Hematopoietic multipotent progenitor cell treated with erythropoietin and hydrocortisone succinate and interleukin-3 and kit ligand, for 4 days (in vitro differentiated cells): ENCODE results near the gene CSAD.
A peak's percentile ranks its signal among the peaks of the same experiment; 100 is the strongest.

Source experiments
- DNase-seq: peaks from one replicate; pipeline ENCODE4 v3.0.0-alpha.2; 2015

CSAD gene

GRCh38 chr12:53198486-53199110 lies 17.9 kb upstream of the CSAD start:
- DNase-seq: peak; percentile 55

GRCh38 chr12:53197011-53197640 lies 16.4 kb upstream of the CSAD start:
- DNase-seq: no peak

DNA sequence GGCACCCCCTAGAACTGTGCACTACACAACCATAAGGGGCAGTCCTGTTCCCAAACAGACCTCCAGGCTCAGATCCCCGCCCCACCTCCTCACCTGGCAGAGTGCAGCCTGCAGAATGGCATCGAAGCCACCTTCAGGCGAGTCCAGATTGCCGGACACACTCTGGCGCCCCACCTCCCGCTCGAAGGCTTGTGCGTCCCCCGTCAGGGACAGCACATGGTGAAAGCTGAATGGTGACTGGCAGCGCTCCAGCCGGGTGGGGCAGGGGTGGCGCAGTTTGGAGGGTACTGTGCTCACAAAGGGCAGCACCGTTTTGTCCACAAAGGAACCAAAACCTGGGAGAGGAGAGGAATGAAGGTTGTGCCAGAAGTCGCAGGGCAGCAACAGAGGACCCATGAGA lies 15.8 kb upstream of the CSAD start:
- DNase-seq: no peak

GRCh38 chr12:53195516-53196420 lies 15.0 kb upstream of the CSAD start:
- no peak for DNase-seq

DNA sequence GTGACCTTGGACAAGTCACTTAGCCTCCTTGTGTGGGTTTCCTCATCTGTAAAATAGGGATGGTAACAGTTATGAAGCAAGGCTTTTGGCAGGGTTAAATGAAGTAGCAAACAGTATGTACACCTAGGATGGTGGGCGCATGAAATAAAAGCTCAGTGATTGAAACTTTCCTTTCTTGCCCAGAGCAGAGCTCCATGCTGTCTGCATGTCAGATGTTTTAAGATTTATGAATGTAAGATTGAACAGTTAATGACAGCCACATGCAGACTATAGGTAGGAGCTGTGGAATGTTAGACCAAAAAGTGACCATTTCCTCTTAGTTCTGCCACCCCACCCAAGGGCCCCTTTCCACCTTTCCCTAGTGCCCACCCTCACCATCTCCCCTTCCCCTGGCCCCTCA lies 14.2 kb upstream of the CSAD start:
- no peak for DNase-seq

- DNase-seq: no peak
These were observed 13.4 kb upstream of the CSAD start for GRCh38 chr12:53193985-53194716.

DNA sequence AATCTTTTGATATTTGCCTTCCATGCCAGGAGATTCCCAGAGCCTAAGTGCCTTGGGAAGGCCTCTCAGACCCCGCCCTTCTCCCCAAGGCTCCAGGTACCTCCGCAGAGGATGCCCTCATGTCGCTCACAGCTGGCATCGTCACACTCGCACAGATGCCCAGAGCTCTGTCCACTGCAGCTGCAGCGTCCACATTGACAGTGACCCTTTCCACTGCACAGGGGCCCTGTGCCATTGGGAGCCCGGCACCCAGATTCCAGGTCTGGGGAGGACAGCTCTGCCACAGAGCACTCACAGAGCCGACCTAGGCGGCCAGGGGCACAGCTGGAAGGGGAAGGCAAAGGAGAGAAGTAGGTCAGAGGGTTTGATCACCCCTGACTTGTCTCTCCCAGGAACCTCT lies 12.3 kb upstream of the CSAD start:
- no peak for DNase-seq

DNA sequence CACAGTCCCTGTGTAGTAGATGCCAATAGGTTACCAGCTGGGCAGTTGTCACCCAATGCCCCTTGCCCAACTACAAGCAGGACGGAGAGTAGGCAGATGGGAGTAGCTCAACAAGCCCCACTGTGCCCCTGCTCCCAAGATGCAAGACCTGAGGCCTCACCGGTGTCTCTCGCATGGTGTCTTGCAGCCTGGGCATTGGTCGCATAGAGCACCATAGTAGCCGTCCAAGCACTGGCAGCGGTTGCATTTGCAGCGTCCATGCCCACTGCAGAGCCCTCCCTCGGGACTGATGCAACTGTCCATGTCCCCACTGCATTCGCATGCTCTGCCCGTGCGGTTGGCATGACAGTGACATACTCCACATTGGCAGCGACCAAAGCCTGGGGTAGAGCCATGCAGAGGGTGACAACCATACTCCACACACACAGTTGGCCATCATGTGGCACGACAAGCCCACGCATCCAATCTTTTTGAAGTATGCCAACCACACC lies 11.9 kb upstream of the CSAD start:
- no peak for DNase-seq

DNA sequence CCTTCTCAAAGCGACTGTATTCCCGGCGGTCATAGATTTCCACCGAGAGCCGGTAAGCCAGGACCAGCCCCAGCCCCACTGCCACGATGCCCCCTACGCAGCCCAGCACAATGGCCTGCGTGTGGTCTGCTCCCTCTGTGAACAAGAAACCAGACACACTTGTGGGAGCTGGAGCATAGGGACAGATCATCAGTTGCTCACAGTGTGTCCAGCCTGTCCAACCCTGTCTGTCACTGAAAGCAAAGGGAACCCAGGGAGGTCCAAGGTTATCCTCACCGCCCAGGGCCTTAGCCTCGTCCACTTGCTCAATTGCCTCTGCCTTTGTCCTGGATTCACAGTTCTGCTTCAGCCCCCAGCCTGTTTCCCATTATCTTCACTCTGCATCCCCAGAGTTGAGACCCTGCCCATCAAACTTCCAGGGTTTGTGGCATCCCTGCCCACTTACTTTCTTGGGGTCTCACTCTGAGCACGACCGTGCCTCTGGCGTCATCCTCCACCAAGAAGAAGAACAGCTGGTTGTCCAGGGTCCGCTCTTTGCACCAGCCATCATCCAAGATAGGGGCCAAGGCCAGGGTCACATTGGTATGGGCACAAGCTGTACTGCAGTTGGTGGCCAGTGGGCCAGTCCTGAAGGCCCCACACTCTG lies 11.3 kb upstream of the CSAD start:
- DNase-seq: no peak

- no peak for DNase-seq
These were observed 10.6 kb upstream of the CSAD start for GRCh38 chr12:53191096-53191884.

- peak; percentile 62 for DNase-seq
These were observed 9.5 kb upstream of the CSAD start for GRCh38 chr12:53190108-53190729.

GRCh38 chr12:53187145-53187899 lies 6.6 kb upstream of the CSAD start:
- no peak for DNase-seq

DNA sequence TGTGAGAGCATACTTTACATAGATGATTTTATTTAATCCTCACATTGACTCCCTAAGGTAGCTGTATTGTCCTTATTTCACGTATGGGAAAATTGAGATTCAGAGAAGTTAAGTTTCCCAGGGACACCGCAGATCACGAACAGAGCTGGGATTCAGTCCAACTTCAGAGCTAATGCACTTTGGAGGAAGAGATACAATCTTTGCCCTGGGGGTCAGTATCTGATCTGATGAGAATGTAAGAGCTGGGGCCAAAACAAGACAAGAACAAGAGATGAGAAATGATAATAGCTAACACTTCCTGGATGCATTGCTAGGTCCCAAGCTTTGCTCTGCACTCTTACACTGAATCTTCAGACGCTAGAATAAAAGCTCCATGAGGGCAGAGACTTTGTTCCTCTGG lies 6.0 kb upstream of the CSAD start:
- DNase-seq: no peak

GRCh38 chr12:53185582-53186153 lies 4.9 kb upstream of the CSAD start:
- DNase-seq: no peak

- DNase-seq: no peak
These were observed 4.1 kb upstream of the CSAD start for GRCh38 chr12:53184828-53185227.

GRCh38 chr12:53182903-53183302 lies 2.2 kb upstream of the CSAD start:
- DNase-seq: peak; percentile 85

DNA sequence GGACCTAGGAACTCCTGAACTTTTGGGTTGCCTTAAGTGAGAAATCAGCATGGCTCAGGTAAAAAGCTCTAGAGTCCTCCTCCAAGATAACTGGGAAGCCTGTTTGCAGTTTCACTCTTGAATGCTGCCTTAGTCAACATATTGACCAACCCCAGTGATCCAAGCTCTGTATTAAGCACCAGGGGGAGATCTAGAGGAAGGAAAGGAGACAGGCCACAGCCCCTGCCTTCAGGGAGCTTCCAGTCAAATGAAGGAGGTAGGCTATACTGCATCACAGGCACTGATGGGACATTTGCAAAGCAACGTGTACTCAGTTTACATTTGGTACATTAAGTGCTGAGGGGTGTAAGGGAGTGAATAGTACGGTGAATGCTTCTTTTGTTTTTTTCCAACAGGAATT lies 1.2 kb upstream of the CSAD start:
- DNase-seq: no peak

GRCh38 chr12:53180931-53181645 lies 363 bp upstream of the CSAD start:
- DNase-seq: peak; percentile 91

DNA sequence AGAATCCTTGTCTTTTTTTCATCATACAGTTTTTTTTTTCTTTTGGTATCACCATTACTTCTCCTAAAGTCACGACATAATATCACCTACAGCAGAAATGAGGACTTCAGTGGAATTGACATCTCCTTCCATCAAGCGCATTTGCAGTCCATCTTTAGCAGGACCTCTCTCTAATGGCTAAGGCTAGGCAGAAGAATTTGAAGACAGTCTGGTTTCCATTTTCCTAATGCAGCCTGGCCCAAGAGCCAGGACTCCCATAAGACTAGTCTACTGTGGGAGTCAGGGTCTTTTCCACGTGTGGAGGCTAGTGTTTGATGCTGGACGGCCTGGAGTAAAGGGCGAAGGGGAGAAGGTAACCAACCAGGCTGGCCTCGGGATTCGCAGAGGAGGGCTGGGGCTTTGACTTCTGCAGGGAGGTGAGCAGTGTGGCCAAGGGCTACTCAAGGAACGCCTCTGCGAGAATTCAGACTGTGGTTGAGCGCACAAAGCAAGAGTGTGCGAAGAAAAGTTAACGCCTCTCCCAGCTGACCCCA lies 972 bp downstream of the CSAD start:
- DNase-seq: no peak
